ENCODE data around the gene GRM1.

GRM1 gene

GRCh38 chr6:146361128-146361924, 332.5 kb downstream of the GRM1 start:
- DNase-seq (ENCODE audit: extremely low read depth in 1 of 2, low read depth in 1 of 2): no peak

GRCh38 chr6:146363838-146364607, 335.2 kb downstream of the GRM1 start:
- no peak for DNase-seq (ENCODE audit: extremely low read depth in 1 of 2, low read depth in 1 of 2)

- DNase-seq (ENCODE audit: extremely low read depth in 1 of 2, low read depth in 1 of 2): no peak
Measured at GRCh38 chr6:146364816-146365594, 336.1 kb downstream of the GRM1 start.

DNA sequence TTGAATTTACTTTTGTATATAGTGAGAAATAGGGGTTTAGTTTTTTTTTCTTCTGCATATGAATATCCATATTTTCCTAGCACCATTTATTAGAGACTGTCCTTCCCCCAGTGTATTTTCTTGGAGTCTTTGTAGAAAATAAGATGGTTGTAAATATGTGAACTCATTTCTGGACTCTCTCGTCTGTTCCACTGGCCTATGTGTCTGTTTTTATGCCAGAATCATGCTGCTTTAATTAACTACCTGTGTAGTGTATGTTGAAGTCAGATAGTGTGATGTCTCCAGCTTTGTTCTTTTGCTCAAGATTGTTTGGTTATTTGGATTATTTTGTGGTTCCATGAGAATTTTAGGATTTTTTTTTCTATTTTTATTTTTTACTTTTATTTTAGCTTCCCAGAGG, 338.2 kb downstream of the GRM1 start:
- no peak for DNase-seq (ENCODE audit: extremely low read depth in 1 of 2, low read depth in 1 of 2)

DNA sequence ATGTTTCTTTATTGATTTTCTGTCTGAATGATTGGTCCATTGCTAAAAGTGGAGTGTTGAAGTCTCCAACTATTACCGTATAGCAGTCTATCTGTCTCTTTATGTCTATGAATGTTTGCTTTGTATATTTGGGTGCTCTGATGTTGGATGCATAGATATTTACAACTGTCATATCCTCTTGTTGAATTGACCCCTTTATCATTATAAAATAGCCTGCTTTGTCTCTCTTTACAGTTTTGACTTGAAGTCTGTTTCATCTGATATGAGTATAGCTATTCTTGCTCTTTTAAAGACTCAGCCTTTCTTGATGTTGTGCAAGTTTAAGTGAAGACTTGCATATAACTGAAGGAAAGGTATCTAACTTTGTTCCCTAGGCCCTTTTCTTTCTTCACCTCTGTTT, 341.0 kb downstream of the GRM1 start:
- DNase-seq (ENCODE audit: extremely low read depth in 1 of 2, low read depth in 1 of 2): no peak

GRCh38 chr6:146381486-146381885, 352.6 kb downstream of the GRM1 start:
- DNase-seq (ENCODE audit: extremely low read depth in 1 of 2, low read depth in 1 of 2): no peak

GRCh38 chr6:146388736-146389364, 360.0 kb downstream of the GRM1 start:
- DNase-seq (ENCODE audit: extremely low read depth in 1 of 2, low read depth in 1 of 2): no peak

GRCh38 chr6:146389740-146390139, 360.9 kb downstream of the GRM1 start:
- DNase-seq (ENCODE audit: extremely low read depth in 1 of 2, low read depth in 1 of 2): no peak

GRCh38 chr6:146397638-146398037, 368.8 kb downstream of the GRM1 start:
- no peak for DNase-seq (ENCODE audit: extremely low read depth in 1 of 2, low read depth in 1 of 2)

DNA sequence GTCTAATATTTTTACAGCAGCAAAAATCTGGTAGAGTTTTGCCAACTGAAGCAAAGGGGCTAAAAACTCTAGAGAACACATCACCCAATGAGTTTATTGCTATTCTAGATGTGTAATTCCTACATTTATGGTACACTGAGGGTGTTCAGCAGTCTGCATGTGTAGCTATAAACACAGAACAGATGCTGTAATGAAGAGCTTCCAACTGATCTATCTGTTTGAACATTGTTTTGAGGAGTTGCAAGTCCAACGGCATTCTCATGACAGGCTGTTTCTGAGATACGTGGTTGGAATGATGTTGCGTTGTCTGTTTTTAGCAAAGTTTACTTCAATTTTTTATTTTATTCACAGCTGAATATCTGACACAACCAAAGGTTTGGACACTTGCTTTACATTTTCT, 373.6 kb downstream of the GRM1 start:
- DNase-seq (ENCODE audit: extremely low read depth in 1 of 2, low read depth in 1 of 2): no peak

GRCh38 chr6:146408583-146408982, 379.7 kb downstream of the GRM1 start:
- DNase-seq (ENCODE audit: extremely low read depth in 1 of 2, low read depth in 1 of 2): no peak

DNA sequence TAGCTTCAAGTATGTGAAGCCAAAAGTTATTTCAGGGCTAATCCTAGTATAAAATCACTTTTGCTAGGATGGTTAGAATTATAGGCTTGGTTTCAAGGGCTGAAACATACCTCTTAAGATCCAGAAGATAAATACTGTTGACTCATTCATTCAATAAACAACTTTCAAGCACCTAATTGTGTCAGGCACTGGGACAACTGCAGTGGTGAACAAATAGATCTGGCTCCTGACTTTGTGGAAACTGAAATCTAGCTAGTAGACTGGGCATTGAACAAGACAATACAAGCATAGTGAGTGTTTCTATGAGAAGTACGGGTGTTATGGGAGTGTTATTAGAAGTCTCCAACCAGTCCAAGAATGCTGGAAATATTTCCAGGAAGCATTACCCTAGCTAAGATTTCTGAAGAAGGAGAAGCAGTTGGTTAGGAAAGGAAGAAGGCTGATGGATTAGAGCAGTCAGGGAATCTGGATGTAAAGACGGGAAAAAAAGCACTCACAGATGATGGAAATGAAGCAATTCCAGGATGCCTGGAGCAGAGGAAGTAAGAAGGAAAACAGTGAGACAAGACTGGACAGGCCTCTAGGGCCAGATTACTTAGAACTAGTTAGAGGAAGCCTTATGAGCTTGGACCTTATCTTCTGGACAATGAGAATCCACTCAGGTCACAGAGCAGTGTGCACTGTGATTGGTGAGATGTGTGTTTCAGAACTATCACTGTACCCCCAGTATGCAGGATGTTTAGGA, 382.2 kb downstream of the GRM1 start:
- DNase-seq (ENCODE audit: extremely low read depth in 1 of 2, low read depth in 1 of 2): no peak

- DNase-seq (ENCODE audit: extremely low read depth in 1 of 2, low read depth in 1 of 2): no peak
Measured at GRCh38 chr6:146419576-146419975, 390.7 kb downstream of the GRM1 start.

GRCh38 chr6:146420255-146420654, 391.4 kb downstream of the GRM1 start:
- no peak for DNase-seq (ENCODE audit: extremely low read depth in 1 of 2, low read depth in 1 of 2)

DNA sequence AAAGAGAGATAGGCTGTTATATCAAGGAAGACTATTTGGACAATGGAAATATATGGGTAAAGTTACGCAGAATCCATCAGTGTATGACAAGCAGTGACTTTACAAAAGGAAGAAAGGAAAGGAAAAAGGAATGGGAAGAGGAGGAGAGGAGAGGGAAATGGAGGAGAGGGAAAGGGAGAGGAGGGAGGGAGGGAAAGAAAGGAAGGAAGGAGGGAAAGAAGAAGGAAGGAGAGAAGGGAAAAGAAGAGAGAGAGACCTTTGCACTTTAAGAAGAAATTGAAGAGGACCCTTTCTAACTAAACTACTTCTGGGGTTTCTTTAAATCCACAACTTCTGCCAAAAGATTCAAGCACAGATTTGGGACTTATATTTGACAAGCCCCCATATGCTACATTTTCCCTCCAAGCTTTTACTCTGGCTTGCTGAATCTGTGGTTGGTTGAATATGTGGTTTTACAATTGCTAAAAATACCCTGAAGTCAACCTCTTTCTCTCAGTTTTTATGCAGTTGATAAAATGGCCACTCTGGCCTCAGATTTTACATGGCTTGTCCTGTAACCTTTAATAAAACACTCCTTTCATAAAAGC, 394.0 kb downstream of the GRM1 start:
- DNase-seq (ENCODE audit: extremely low read depth in 1 of 2, low read depth in 1 of 2): no peak

DNA sequence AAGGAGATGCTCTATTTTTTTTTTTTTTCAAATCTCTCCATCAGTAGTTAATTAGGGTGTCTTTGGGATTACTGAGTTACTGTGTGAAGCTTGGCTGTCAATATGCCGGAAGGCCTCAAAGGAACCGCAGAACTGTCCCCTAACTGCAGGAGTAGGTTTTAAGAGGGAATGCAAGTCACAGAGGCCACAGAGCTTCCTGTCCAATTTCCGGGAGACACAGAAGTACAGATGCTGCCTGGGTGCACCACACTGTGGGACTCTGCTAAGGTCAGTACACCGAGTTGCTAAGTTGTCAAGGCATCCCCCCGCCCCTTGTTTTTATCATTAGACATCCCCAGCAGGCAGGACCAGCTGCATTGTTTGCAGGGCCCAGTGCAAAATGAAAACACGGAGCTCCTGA, 394.6 kb downstream of the GRM1 start:
- DNase-seq (ENCODE audit: extremely low read depth in 1 of 2, low read depth in 1 of 2): no peak

DNA sequence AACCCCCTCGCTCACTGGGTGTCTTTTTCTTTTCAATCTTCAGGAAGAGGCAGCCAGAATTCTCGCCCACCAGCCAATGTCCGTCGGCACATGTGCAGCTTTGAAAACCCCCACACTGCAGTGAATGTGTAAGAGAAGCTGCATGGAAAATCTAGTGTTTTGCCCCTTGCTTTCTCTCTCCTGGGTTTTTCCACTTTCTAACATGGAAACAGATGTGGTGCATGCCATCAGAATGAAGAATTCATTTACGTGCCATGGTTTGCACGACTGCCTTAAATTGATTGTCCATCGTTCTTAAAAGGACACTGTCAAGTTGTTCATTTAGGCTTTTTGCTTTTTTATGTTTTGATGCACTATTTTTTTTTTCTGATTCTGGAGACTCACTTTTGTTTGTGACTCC, 397.7 kb downstream of the GRM1 start:
- no peak for DNase-seq (ENCODE audit: extremely low read depth in 1 of 2, low read depth in 1 of 2)

GRCh38 chr6:146429831-146430230, 401.0 kb downstream of the GRM1 start:
- DNase-seq (ENCODE audit: extremely low read depth in 1 of 2, low read depth in 1 of 2): no peak

GRCh38 chr6:146433881-146434731, 405.2 kb downstream of the GRM1 start:
- DNase-seq (ENCODE audit: extremely low read depth in 1 of 2, low read depth in 1 of 2): no peak
